ENCODE results near the gene OTUB2. TPM values are rescaled to one million over a fixed set of nuclear protein-coding genes. Genes with fewer than 3 reads are reported as not detected.

Gene OTUB2
- total and polyA plus RNA-seq, 8 donors, result 0.30 to 1.3 (median 0.66) TPM

- FAIRE-seq (no peak), ATAC-seq (no peak), DNase-seq (no peak)
- Histone ChIP-seq H3K9me3 (no peaks in the 10 kb centered on the region), H3K36me3 (no peaks in the 10 kb centered on the region), H3K4me1 (peaks cover 0 to 4% (median 0%) of the 10 kb centered on the region in 3 donors), H3K27ac (no peak overlapping the region), H3K27me3 (no peaks in the 10 kb centered on the region), H3K4me3 (no peak overlapping the region)
- TF ChIP-seq CTCF (IDR thresholded peaks at IDR 0.05), result no peak
- 89 to 93% methylated on average over 8 of the region's 8 CpGs for WGBS, 2 donors
- intact Hi-C loops (cut with DNase I), result no loop called here
Observed at GRCh38 chr14:94031161-94031882, 5.2 kb downstream of the OTUB2 start.

GRCh38 chr14:94031883-94032279 lies 5.7 kb downstream of the OTUB2 start:
- Histone ChIP-seq H3K4me1 (peaks cover 0 to 2% (median 0%) of the 10 kb centered on the region in 3 donors), H3K9me3 (no peaks in the 10 kb centered on the region), H3K4me3 (no peak overlapping the region), H3K27me3 (no peaks in the 10 kb centered on the region), H3K27ac (no peak overlapping the region), H3K36me3 (no peaks in the 10 kb centered on the region)
- 77 to 80% methylated on average over 7 of the region's 7 CpGs for WGBS, 2 donors
- ATAC-seq, result no peak
- no peak for TF ChIP-seq CTCF (IDR thresholded peaks at IDR 0.05)
- no peak for DNase-seq
- intact Hi-C loops (cut with DNase I), result no loop called here
- no peak for FAIRE-seq

GRCh38 chr14:94034886-94035285 lies 8.7 kb downstream of the OTUB2 start:
- DNase-seq (no peak), ATAC-seq (no peak), FAIRE-seq (no peak)
- no peaks in the 10 kb centered on the region for H3K9me3 ChIP-seq
- H3K36me3 ChIP-seq, result no peaks in the 10 kb centered on the region
- H3K27ac ChIP-seq, result no peak overlapping the region
- H3K4me1 ChIP-seq, result no peaks in the 10 kb centered on the region
- intact Hi-C loops (cut with DNase I), result loop anchor here in 2 of 3 donors (5.0 kb wide), 1 partner anchor 102 kb away; no protein-coding TSS in a partner anchor
- 87 to 95% methylated on average over 3 of the region's 3 CpGs for whole genome bisulfite sequencing, 2 donors
- H3K27me3 ChIP-seq, result no peaks in the 10 kb centered on the region
- TF ChIP-seq CTCF (IDR thresholded peaks at IDR 0.05), result no peak
- no peak overlapping the region for H3K4me3 ChIP-seq

DNA sequence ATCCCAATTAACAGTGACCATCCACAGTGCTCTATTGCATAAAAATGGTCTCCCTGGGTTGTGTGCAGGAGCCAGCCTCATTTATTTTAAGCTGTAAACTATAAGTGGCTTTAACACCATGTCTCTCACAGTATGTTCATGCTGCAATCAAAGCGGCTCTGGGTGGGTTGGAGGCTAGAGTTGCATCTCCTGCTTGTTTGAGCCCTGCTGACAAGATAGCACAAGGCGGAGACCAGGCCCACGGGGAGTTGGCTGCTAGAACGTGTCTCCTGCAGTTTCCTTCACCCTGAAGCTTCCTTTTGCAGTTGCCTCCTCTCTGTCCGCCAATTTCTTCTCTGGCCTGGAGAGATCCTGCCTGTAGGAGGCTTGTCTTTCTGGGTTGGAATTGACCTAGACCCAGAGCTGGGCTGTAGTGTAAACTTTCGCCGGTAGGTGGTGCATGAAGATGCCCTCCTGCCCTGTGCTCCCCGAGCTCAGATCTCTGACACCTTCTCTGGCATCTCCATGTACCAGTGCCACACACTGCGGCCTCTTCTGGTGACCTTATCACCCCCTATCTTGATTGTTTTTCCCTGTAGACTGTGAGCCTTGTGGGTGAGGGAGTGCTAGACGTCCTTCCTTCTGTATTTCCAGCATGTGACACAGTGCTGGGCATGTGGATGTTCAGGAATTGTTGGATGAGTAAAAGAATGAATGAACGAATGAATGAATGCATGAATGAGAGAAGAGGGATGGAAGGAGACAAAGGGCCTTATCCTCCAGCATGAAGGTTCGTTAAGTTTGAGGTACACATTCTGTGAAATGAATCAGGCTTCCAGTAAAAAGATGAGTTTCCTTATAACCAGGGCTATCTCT lies 10.4 kb downstream of the OTUB2 start:
- ATAC-seq (peak; percentile 84 to 98 (median 94)), FAIRE-seq (no peak), DNase-seq (peak; percentile 55 to 91 (median 72))
- no peak overlapping the region for H3K4me3 ChIP-seq
- no peaks in the 10 kb centered on the region for H3K27me3 ChIP-seq
- no peaks in the 10 kb centered on the region for H3K36me3 ChIP-seq
- no peaks in the 10 kb centered on the region for H3K9me3 ChIP-seq
- WGBS, 2 donors, result 28 to 30% methylated on average over 12 of the region's 12 CpGs
- intact Hi-C loops (cut with DNase I), result loop anchor here in 2 of 3 donors (5.0 kb wide), 1 partner anchor 101 kb away; no protein-coding TSS in a partner anchor
- H3K4me1 ChIP-seq, result no peaks in the 10 kb centered on the region
- H3K27ac ChIP-seq, result no peak overlapping the region
- TF ChIP-seq CTCF (IDR thresholded peaks at IDR 0.05), result peak; percentile 63 to 83 (median 77)

Data from pancreas (tissue), 10 donors.